WTC11 (cell line): Measurements from ENCODE around the gene INPP4A.

Experiments
- ATF2 ChIP-seq: sonication (generic); formaldehyde crosslinking; IDR thresholded peaks from 2 replicates; pipeline ENCODE4 v1.8.1; 2022; ENCODE audit warnings: low read depth, missing genetic modification reagents, borderline replicate concordance
- CREB1 ChIP-seq: sonication (generic); formaldehyde crosslinking; IDR thresholded peaks from 2 replicates; pipeline ENCODE4 v1.8.0; 2023; ENCODE audit warnings: mild to moderate bottlenecking, missing genetic modification reagents
- CTCF ChIP-seq: fragments of 200-600 bp; IDR thresholded peaks from 2 replicates; pipeline ENCODE4 v1.8.0; 2022; ENCODE audit warnings: antibody characterized with exemption
- ESRRA ChIP-seq: sonication (generic); formaldehyde crosslinking; IDR thresholded peaks from 2 replicates; pipeline ENCODE4 v1.8.1; 2022; ENCODE audit warnings: mild to moderate bottlenecking, missing genetic modification reagents, borderline replicate concordance
- JUN ChIP-seq: sonication (generic); formaldehyde crosslinking; IDR thresholded peaks from 2 replicates; pipeline ENCODE4 v1.8.0; 2023; ENCODE audit warnings: mild to moderate bottlenecking, missing genetic modification reagents
- MAX ChIP-seq: sonication (generic); formaldehyde crosslinking; IDR thresholded peaks from 2 replicates; pipeline ENCODE4 v1.8.0; 2022; ENCODE audit warnings: mild to moderate bottlenecking, missing genetic modification reagents
- NR1H2 ChIP-seq: sonication (generic); formaldehyde crosslinking; IDR thresholded peaks from 2 replicates; pipeline ENCODE4 v1.9.0; 2021; ENCODE audit warnings: mild to moderate bottlenecking, moderate library complexity, missing genetic modification reagents
- NR3C1 ChIP-seq: sonication (generic); formaldehyde crosslinking; conservative IDR thresholded peaks from 2 replicates; pipeline ENCODE4 v1.8.1; 2023; ENCODE audit warnings: low read depth, mild to moderate bottlenecking, missing genetic modification reagents

- TF ChIP-seq JUN (no peak), ATF2 (no peak), CTCF (no peak), NR1H2 (CRISPR knock-in tag) (no peak), MAX (CRISPR knock-in tag) (no peak), ESRRA (CRISPR knock-in tag) (no peak), NR3C1 (CRISPR knock-in tag) (no peak), CREB1 (no peak)
Observed at GRCh38 chr2:98508709-98509066, 64.0 kb downstream of the INPP4A start.
